Measurements from ENCODE around the gene SPC25.
A peak's percentile ranks its signal among the peaks of the same experiment; 100 is the strongest.

Gene SPC25

DNA sequence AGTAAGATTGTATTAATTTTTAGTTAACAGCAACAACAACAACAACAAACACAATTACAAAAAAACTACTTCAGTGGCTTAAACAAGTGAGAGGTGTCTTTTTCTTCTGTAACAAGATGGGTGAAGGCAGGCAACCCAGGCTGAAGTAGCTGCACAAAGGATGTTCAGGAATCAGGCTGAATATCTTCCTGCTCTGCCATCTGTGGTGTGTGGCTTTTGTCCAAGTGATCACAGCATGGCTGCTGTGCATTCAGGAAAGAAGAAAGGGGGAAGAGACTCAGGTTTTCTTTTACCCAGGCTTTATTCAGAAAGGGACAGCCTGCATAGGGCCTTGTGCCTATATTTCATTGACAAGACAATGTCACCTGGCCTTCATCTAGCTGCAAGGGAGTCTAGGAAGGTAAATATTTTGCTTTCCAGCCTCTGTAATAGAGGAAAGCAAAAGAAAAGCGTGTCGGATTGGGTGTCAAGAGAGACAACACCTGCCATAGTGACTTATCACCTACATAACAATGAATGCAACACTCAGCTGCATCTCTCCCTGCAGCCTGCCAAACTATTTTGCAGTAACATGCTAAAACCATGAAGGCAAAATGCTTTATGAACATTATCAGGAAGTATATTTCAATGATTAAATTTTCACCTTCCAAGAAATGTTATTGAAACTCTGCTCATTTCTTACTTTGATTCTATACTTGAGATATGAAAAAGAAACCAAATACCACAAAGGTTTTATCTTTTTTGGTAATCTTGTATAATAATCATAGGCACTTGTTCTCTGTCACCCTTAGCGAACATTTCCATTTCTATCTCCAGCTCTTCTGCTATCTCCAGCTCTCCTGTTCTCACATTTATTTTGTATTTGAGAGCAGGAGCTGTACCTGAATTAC is 25.5 kb upstream of the SPC25 start:
- Mint-ChIP-seq H3K27me3 (peaks cover 46% of the 10 kb centered on the region), H3K9me3 (peaks cover 16% of the 10 kb centered on the region), H3K4me1 (peaks cover 26% of the 10 kb centered on the region), H3K27ac (no peak overlapping the region), H3K36me3 (peaks cover 6% of the 10 kb centered on the region), H3K4me3 (no peak overlapping the region)
- no peak for DNase-seq
- CTCF ChIA-PET = interaction anchor here (0.8 to 1.3 kb wide), 2 partner anchors 33 to 157 kb away, joined by 3 read pairs; no protein-coding TSS in a partner anchor

DNA sequence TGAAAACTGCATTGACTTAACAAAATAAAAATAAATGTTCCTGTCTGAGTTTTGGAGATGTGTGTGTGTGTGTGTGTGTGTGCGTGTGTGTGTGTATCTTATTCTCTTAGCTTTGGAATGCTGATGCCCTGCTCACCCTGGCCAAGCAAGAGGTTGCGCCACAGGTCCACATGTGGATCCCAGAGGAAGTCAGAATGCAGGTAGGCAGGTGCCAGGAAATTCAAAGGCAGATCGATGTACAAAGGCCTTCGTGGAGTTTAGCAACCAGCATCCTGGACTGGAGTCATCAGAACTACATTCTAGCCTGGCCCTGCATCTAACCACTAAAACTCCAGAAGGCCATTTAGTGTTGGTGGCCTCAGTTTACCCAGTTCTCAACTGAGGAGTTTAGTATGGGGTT is 23.3 kb upstream of the SPC25 start:
- peaks cover 39% of the 10 kb centered on the region for H3K27me3 Mint-ChIP-seq
- H3K36me3 Mint-ChIP-seq = peaks cover 6% of the 10 kb centered on the region
- H3K4me1 Mint-ChIP-seq = peaks cover 23% of the 10 kb centered on the region
- H3K27ac Mint-ChIP-seq = no peak overlapping the region
- peaks cover 16% of the 10 kb centered on the region for H3K9me3 Mint-ChIP-seq
- DNase-seq = no peak
- no peak overlapping the region for H3K4me3 Mint-ChIP-seq
- CTCF ChIA-PET = no interaction called here

DNA sequence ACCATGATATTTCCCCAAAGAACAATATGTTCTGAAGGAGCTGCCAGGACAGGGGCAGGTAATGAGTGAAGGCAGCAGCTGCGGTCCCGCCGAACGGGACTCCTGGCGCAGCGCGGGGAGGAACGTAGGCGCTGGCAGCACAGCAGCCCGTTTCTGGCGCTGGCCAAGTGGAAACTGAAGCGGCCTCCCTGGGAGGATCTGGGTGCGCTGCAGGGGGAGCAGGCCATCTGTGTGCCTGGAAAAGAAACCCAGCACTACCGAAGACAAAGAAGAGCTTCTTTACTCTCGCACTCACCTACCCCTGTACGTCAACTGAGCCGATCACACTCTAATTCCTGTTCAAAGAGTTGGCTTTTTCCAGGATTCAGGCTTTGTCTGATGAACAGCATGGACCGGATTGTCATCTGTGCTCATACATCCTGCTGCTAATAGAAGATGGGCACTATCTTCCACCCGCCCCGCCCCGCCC is 22.7 kb upstream of the SPC25 start:
- H3K36me3 Mint-ChIP-seq = peaks cover 6% of the 10 kb centered on the region
- no peak overlapping the region for H3K27ac Mint-ChIP-seq
- no peak for DNase-seq
- peaks cover 16% of the 10 kb centered on the region for H3K9me3 Mint-ChIP-seq
- peaks cover 44% of the 10 kb centered on the region for H3K27me3 Mint-ChIP-seq
- peaks cover 23% of the 10 kb centered on the region for H3K4me1 Mint-ChIP-seq
- peak overlapping the region; percentile 41 for H3K4me3 Mint-ChIP-seq
- CTCF ChIA-PET = no interaction called here

DNA sequence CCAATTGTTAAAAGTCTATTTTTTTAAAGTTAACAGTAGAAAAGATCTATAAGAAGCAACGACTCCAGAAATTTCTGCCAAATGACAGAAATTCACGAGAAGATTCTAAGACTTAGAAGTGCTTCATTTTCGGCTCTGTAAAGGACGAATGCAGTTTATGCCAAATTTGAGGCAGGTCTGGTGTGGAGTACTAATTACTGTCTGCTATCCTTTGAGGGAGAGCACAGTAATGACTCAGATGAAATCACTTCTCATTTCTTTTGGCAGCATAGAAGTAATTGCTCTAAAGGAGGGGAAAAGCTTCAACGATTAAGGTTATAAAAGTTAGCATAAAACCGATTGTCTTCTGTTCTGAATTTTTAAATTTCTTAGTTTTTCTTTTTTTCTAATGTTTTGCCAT is 22.2 kb upstream of the SPC25 start:
- Mint-ChIP-seq H3K27me3 (peaks cover 49% of the 10 kb centered on the region), H3K9me3 (peaks cover 16% of the 10 kb centered on the region), H3K4me3 (peak overlapping the region; percentile 41), H3K36me3 (peaks cover 6% of the 10 kb centered on the region), H3K4me1 (peaks cover 23% of the 10 kb centered on the region), H3K27ac (no peak overlapping the region)
- CTCF ChIA-PET = interaction anchor here (1.6 kb wide), 1 partner anchor 574 kb away, joined by 3 read pairs; no protein-coding TSS in a partner anchor
- DNase-seq = no peak

DNA sequence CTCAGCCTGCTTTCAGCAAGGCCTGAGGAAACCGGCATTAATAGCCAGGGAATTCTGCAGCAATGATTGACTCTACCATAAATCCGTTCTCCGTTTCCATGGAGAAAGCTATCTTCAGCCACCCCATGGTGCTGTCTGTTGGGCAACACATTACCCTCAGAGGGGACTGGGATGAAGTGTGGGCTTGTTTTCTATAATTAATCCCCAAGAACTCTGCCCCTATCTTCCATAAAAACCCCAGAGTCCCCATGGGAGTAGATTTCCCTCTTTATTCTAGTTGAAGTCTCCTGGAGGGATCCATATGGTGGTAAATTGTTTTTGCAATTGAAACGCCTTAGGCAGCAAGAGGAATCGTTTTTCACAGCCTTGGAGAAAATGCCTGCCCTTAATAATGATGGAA is 20.1 kb upstream of the SPC25 start:
- Mint-ChIP-seq H3K4me3 (no peak overlapping the region), H3K27ac (no peak overlapping the region), H3K4me1 (peaks cover 11% of the 10 kb centered on the region), H3K36me3 (peaks cover 5% of the 10 kb centered on the region), H3K9me3 (peaks cover 6% of the 10 kb centered on the region), H3K27me3 (peaks cover 65% of the 10 kb centered on the region)
- DNase-seq = no peak
- CTCF ChIA-PET = no interaction called here

DNA sequence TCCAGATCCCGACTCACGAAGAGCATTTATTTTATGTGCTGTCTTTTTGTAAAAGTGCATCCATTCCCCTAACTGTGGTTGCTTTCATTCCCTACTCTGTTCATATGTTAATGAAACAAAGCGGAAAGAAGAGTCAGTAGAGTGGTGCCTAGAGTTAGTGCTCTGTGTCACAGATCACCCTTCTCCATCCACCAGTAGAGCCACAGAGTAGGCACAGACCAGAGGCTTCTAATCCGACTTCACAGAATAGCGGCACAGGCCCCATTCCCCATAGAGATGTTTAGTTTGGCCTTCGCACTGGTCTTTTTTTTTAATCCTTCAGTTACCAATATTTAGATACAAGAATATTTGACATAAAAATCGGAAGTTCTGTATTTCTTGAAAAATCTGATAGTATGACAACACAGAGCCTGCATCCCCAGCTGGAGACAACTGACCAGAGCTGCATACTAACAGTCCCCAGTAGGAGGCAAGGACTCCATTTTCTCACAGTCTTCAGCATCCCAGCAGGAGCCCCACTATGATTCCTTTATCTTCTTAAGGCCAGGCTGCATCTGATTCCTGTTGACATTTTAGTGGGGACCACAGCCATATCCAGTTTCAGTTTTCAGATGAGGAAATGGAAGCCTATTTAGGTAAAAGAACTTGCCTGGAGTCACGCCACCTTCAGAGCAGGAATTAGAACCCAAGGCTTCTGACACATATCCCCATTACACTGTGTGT is 17.9 kb upstream of the SPC25 start:
- CTCF ChIA-PET = interaction anchor here (0.6 to 0.9 kb wide), 2 partner anchors 11 to 17 kb away, joined by 3 read pairs; no protein-coding TSS in a partner anchor
- H3K27me3 Mint-ChIP-seq = peaks cover 59% of the 10 kb centered on the region
- peaks cover 7% of the 10 kb centered on the region for H3K4me1 Mint-ChIP-seq
- no peak overlapping the region for H3K4me3 Mint-ChIP-seq
- H3K9me3 Mint-ChIP-seq = no peaks in the 10 kb centered on the region
- H3K36me3 Mint-ChIP-seq = no peaks in the 10 kb centered on the region
- DNase-seq = no peak
- H3K27ac Mint-ChIP-seq = no peak overlapping the region

DNA sequence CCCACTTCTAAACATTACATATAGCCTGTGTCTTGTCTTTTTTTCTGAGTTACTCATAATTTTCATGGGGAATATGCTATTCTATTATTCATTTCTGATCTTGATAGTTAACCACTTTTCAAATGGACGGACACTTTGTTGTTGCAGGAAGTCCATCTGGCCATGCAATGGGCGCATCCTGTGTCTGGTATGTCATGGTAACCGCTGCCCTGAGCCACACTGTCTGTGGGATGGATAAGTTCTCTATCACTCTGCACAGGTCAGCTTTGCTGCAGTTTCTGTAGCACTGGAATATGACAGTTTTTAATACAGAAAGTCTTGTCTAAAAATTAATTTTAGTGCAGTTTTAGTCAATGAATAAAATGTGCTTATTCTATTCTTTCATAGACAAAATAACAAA is 14.1 kb upstream of the SPC25 start:
- no peak for DNase-seq
- H3K27me3 Mint-ChIP-seq = peaks cover 42% of the 10 kb centered on the region
- H3K27ac Mint-ChIP-seq = no peak overlapping the region
- CTCF ChIA-PET = no interaction called here
- no peak overlapping the region for H3K4me3 Mint-ChIP-seq
- no peaks in the 10 kb centered on the region for H3K4me1 Mint-ChIP-seq
- no peaks in the 10 kb centered on the region for H3K36me3 Mint-ChIP-seq
- H3K9me3 Mint-ChIP-seq = no peaks in the 10 kb centered on the region

DNA sequence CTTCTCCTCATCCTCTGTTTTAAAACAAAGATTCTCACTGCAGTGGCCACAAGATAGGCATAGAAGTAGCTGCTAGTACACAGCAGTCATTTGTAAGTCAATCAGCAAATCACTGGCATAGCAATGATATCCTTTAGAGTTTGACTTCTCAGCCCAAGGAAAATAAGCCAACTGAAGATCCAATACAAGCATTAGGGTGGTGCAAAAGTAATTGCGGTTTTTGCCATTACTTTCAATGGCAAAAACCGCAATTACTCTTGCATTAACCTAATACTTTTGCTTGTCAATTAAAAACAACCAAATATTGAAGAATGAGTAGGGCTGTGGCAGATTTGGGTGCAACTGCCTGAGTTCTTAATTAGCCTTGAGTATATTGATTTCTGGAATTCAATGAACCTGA is 13.7 kb upstream of the SPC25 start:
- Mint-ChIP-seq H3K4me1 (no peaks in the 10 kb centered on the region), H3K4me3 (no peak overlapping the region), H3K27ac (no peak overlapping the region), H3K36me3 (no peaks in the 10 kb centered on the region), H3K9me3 (no peaks in the 10 kb centered on the region), H3K27me3 (peaks cover 47% of the 10 kb centered on the region)
- no peak for DNase-seq
- CTCF ChIA-PET = no interaction called here

DNA sequence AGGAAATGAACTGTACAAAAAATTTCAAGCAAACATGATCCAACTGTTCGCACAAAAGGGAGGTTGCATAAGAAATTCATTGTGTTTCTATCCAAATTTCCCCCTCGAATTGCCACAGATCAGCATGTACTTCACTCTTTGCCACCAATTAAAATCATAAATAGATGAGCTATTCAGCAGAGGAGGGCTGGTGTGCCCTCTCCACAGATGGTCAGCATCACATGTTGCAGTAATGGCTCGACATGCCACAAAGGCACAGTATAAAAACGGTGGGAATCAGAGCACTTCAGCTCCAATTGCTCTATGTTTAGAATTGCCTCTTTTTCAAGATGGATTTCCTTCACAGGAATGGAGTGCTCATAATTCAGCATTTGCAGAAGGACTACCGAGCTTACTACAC is 10.8 kb upstream of the SPC25 start, which contains the start of gene G6PC2:
G6PC2 (plus strand) TSS at position 289 of the 400 bp plus-strand sequence; CDS start at position 330, 41 bp downstream.
- H3K4me3 Mint-ChIP-seq = no peak within 1 kb of the TSS
- H3K36me3 Mint-ChIP-seq = no peaks in the 10 kb centered on the region
- H3K27me3 Mint-ChIP-seq = peaks cover 36% of the 10 kb centered on the region
- H3K27ac Mint-ChIP-seq = no peak within 1 kb of the TSS
- no peak for DNase-seq
- no peaks in the 10 kb centered on the region for H3K9me3 Mint-ChIP-seq
- no peaks in the 10 kb centered on the region for H3K4me1 Mint-ChIP-seq
- CTCF ChIA-PET = no interaction called here

DNA sequence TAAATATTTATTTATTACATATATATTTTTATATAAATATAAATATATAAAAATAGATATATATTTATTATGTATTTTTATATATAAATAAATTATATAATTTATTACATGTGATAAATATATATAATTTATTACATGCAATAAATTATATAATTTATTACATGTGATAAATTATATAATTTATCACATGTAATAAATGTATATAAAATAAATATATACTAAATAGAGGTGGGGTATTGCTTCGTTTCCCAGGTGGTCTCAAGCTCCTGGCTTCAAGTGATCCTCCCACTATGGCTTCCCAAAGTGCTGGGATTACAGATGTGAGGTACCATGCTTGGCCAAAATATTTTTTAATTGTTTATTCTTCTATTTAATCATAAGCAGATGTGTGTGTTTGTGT is 7.2 kb upstream of the SPC25 start:
- Mint-ChIP-seq H3K36me3 (no peaks in the 10 kb centered on the region), H3K4me1 (no peaks in the 10 kb centered on the region)
- CTCF ChIA-PET = no interaction called here

DNA sequence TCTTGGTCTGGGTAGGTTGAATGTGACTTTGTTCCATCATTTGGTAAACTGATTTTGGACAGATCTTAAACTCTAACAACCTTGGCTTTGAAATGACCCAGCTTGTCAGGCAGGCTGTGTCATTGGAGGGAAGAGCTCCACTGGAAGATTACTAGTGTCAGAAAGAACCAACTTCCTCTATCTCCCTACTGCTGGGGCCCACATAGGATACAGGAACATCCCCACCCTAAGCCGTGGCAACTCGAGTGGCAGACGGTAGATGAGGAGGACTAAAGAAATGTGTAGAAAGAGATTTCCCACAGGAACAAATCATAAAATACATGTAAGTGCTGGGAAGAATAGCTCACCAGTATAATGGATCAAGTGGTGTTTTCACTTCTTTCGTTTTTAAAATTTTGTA is 6.6 kb upstream of the SPC25 start:
- Mint-ChIP-seq H3K4me3 (no peak overlapping the region), H3K9me3 (no peaks in the 10 kb centered on the region), H3K27me3 (peaks cover 41% of the 10 kb centered on the region), H3K27ac (no peak overlapping the region), H3K36me3 (no peaks in the 10 kb centered on the region), H3K4me1 (no peaks in the 10 kb centered on the region)
- no peak for DNase-seq
- CTCF ChIA-PET = no interaction called here

More for the DNA sequence above, 7.2 kb upstream of the SPC25 start:
- Mint-ChIP-seq H3K27ac (no peak overlapping the region), H3K4me3 (no peak overlapping the region), H3K9me3 (no peaks in the 10 kb centered on the region), H3K27me3 (peaks cover 35% of the 10 kb centered on the region)
- no peak for DNase-seq

DNA sequence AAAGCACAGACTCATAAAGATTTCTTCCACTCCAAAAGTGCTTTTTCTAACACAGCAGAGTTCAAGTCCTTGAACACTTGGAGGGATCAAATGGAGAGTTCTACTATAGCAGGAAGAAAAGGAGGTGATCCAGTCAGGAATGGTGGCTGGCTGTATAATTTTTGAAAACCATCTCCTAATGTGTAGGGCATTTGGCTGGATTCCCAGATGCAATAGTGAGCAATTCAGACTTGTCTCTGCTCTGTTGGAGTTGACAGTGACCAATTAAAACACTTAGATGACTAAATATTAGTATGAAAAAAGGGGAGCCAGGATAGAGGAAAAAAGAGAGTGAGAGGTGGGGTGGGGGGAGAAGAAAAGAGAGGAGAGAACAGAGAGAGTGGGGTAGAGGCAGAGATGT is 5.5 kb upstream of the SPC25 start:
- Mint-ChIP-seq H3K36me3 (no peaks in the 10 kb centered on the region), H3K27ac (no peak overlapping the region), H3K4me1 (peaks cover 1% of the 10 kb centered on the region), H3K4me3 (no peak overlapping the region), H3K27me3 (peaks cover 44% of the 10 kb centered on the region), H3K9me3 (no peaks in the 10 kb centered on the region)
- DNase-seq = no peak
- CTCF ChIA-PET = no interaction called here

DNA sequence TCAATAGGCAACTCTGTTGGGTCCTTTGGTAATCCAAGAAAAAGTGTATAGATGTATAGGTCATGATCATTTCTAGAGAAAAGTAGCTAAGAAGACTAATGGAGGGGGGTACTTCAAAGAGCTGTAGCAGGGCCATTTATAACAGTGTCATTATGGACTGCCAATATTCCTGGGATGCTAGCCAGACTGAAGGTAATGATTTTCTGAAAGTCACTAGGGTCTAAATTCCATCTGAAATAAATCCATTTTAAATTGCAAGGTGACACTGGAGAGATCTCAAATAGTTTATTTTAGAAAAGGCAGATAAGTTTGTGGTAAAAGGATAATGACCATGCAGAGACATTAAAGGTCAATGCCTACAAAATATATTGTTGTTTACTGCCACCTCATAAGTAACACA is 4.5 kb upstream of the SPC25 start:
- CTCF ChIA-PET = interaction anchor here (0.7 kb wide), 1 partner anchor 161 kb away, joined by 3 read pairs; no protein-coding TSS in a partner anchor

DNA sequence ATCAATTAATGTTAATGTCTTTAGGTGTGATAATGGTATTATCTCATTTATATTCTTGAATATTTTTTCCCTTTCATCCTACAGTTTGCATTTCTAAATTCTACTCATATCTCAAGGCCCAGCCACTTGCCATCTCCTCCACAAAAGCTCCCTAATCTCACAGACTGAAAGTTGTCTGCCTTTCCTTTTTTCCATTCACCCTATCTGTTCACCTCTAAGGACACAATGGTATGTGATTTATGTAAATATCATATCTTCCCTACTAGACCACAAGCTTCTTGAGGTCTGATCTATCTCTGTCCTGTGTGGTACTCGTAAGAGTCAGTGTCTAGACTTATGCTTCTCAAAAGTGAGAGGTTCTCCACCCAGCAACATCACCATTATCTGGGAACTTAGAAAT is 3.9 kb upstream of the SPC25 start:
- H3K27ac Mint-ChIP-seq = no peak overlapping the region

More for the DNA sequence above, 4.5 kb upstream of the SPC25 start:
- Mint-ChIP-seq H3K4me3 (no peak overlapping the region), H3K36me3 (peaks cover 3% of the 10 kb centered on the region), H3K27ac (no peak overlapping the region), H3K27me3 (peaks cover 36% of the 10 kb centered on the region), H3K9me3 (no peaks in the 10 kb centered on the region), H3K4me1 (peaks cover 10% of the 10 kb centered on the region)
- no peak for DNase-seq

More for the DNA sequence above, 3.9 kb upstream of the SPC25 start:
- Mint-ChIP-seq H3K4me3 (no peak overlapping the region), H3K9me3 (no peaks in the 10 kb centered on the region), H3K4me1 (peaks cover 16% of the 10 kb centered on the region), H3K27me3 (peaks cover 32% of the 10 kb centered on the region), H3K36me3 (peaks cover 8% of the 10 kb centered on the region)
- no peak for DNase-seq
- CTCF ChIA-PET = interaction anchor here (0.7 kb wide), 1 partner anchor 161 kb away, joined by 3 read pairs; no protein-coding TSS in a partner anchor
